22Rv1 (cell line): ENCODE measurements around the gene ADAMTS10.

ENCODE experiments used
- CTCF ChIP-seq: fragments of 450-650 bp; IDR thresholded peaks from 2 replicates; pipeline ENCODE4 v1.5.1; 2017; ENCODE audit warnings: mild to moderate bottlenecking
- ZFX ChIP-seq: fragments of 450-650 bp; IDR thresholded peaks from 2 replicates; pipeline ENCODE4 v1.6.1; 2017; ENCODE audit warnings: antibody characterized with exemption, borderline replicate concordance

GRCh38 chr19:8626842-8627241 lies 16.3 kb upstream of the ADAMTS10 start:
- TF ChIP-seq CTCF (no peak), ZFX (no peak)
